Heart left ventricle (tissue), 16 donors: ENCODE data around the gene RALGPS1. TPM values are rescaled to one million over a fixed set of nuclear protein-coding genes. Genes with fewer than 3 reads are reported as not detected.
A peak's percentile ranks its signal among the peaks of the same experiment; 100 is the strongest.

ENCODE experiments used
- ATAC-seq, 4 donors: fragments of 200-7000 bp; cut with Tn5 transposase; one replicate each; pipeline ENCODE4 v1.9.1; 2020 to 2022; ENCODE audit warnings: moderate library complexity in 4 of 4, mild to moderate bottlenecking in 3 of 4, moderate number of reproducible peaks in 1 of 4
- DNase-seq, 5 donors: peaks; one replicate each; pipeline ENCODE4 v3.0.0-alpha.2; 2020
- H3K27ac ChIP-seq, 12 donors: fragments of 200-600 bp; sonication (generic) in 4 of 12; one replicate each; pipeline versions ENCODE4 v1.5.0 to v1.8.0; 2016 to 2022; ENCODE audit warnings: mild to moderate bottlenecking in 2 of 12
- H3K27me3 ChIP-seq, 9 donors: fragments of 200-600 bp; sonication (generic) in 2 of 9; one replicate each; pipeline versions ENCODE4 v1.5.1 to v1.8.0; 2016 to 2022; ENCODE audit warnings: mild to moderate bottlenecking in 3 of 9
- H3K36me3 ChIP-seq, 9 donors: fragments of 200-600 bp; sonication (generic) in 2 of 9; one replicate each; pipeline versions ENCODE4 v1.5.0 to v1.8.0; 2018 to 2022; ENCODE audit warnings: mild to moderate bottlenecking in 2 of 9
- H3K4me1 ChIP-seq, 12 donors: fragments of 200-600 bp; sonication (generic) in 4 of 12; one replicate each; pipeline versions ENCODE4 v1.5.0 to v1.8.0; 2016 to 2022; ENCODE audit warnings: mild to moderate bottlenecking in 3 of 12
- H3K4me3 ChIP-seq, 12 donors: fragments of 200-600 bp; sonication (generic) in 4 of 12; one replicate each; pipeline versions ENCODE4 v1.5.0 to v1.8.0; 2017 to 2022; ENCODE audit warnings: mild to moderate bottlenecking in 9 of 12, moderate library complexity in 4 of 12
- H3K9me3 ChIP-seq, 12 donors: fragments of 200-600 bp; sonication (generic) in 4 of 12; one replicate each; pipeline versions ENCODE4 v1.5.0 to v1.8.0; 2016 to 2022; ENCODE audit warnings: mild to moderate bottlenecking in 1 of 12
- POLR2A ChIP-seq, 2 donors: fragments of 450-650 bp; IDR thresholded peaks; one replicate each; pipeline ENCODE4 v1.6.1; 2017; ENCODE audit warnings: antibody characterized with exemption in 2 of 2, mild to moderate bottlenecking in 2 of 2, moderate library complexity in 2 of 2
- WGBS, 4 donors: extraction: QIAGEN DNeasy Blood & Tissue Kit in 2 of 4; methylation state at CpG; one replicate each; pipeline versions ENCODE4 v1.1.5 to v1.1.7; 2013 to 2018; 5-methylcytosine and 5-hydroxymethylcytosine counted together
- intact Hi-C, 10 donors: fragments of 100-400 bp; cut with DNase I; formaldehyde crosslinking; loops; one replicate each; pipeline versions ENCODE4 v1.11.1 to v1.14.2; 2022
- polyA plus RNA-seq, 2 donors: library from polyadenylated mRNA; stranded (reverse); fragments of 200-250 nt; gene quantifications; one replicate each; pipeline ENCODE4 v1.2.3, GENCODE V29; 2013
- total RNA-seq, 9 donors: library from RNA; depleted of rRNA in 2 of 9; stranded (reverse); fragments of >200 nt in 2 of 9; fragmentation: NEBNext Ultra II Directional in 3 of 9; extraction: Animal tissue kit (Norgen Biotek cat#: 25700) in 3 of 9; gene quantifications; one replicate each; pipeline versions ENCODE4 v1.1.0 to v1.2.4, GENCODE V29; 2016 to 2023
- TF ChIP-seq, protein P1 (sequence below), 12 donors: fragments of 200-600 bp; sonication (generic) in 4 of 12; IDR thresholded peaks; one replicate each; pipeline versions ENCODE4 v1.5.0 to v1.8.0; 2018 to 2022; ENCODE audit warnings: antibody characterized with exemption in 12 of 12, mild to moderate bottlenecking in 5 of 12
- donor health status: ischemic (EF 13 %, LVEDD 7.1; RV severe dilation, severe dysfunction).
- donor health status: healthy with polysubstance abuse.
- donor health status: DM: no; HTN: yes; CAD: no.
- donor health status: DM: no; HTN: no; CAD: no.
- donor health status: ischemic (EF 25% LVEDD 6.9; RV normal size, moderate dysfunction).
- donor health status: ischemic (EF 25% LVEDD 5.7; RV mildly dilated, moderate dysfunction).
- donor health status: healthy.
- donor health status: DM: yes; HTN: yes; CAD: no.
- donor health status: ischemic (EF 35%, LVEDD 5.7; RV mildly dilated, moderate dysfunction).
- donor health status: nonischemic (EF 11% LVEDD 7.7; RV severe dilation, severe dysfunction).
- donor health status: DM: yes; HTN: yes; CAD: no.
- donor health status: PGD.
- donor health status: ischemic (EF 29% LVEDD 5.4; RV normal size, mild dysfunction).
- donor health status: nonischemic (EF 23%, LVEDD 6.1; RV moderate dilation, normal function).

RALGPS1 gene
- total and polyA plus RNA-seq, 11 donors = 8.0 to 21.8 (median 14.4) TPM

DNA sequence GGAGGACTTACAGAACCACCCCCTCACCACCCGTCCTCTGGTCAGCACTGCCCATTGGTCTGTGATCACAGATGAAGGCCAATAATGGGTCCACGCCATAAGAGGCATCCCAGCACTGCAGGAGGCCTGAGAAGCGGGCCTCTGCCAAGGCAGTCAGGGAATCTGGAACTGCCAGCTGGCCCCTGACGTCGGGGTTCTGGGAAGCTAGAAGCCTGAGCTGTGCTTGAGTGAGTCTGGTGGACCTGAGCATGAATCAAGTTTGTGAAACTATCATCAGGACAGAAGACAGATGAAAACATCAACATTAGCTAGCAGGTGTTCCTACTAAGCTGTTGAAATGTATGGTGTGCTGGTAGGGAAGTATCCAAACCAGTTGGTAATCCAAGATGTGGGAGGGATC is 200.0 kb downstream of the RALGPS1 start:
- H3K27ac ChIP-seq = peak overlapping the region in 3 of 12 donors; percentile 0 to 75 (median 23)

DNA sequence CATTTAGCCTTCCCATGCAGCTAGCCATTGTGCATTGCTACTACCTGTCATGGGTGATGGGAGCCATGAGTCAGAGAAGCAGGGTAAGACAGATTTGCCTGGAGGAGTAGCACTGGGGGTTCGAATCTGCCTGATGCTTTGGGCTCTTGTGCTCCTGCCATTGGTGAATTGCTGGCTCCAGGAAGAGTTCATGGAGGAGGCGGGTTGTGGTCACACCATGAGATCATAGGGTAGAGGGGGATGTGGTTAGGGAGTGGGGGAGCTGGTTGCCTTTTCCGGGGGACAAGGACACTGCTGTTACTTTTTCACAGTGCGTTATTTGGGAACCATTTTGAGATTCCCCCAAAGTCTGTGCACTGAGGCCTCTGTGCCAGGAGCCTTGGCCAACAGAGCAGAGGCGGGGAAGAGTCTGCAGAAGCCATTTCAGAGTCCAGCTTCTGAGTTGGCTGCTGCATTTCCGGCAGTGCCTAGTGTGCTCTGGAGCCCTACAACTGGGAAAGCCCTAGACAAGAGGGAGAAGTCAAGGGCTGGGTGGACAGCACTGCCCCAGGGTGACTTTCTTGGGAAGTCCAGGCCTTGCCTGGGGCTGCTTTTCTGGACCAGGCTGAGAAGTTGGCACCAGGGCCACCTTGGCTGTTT is 201.6 kb downstream of the RALGPS1 start:
- ATAC-seq (peak in 1 of 4 donors; percentile 3), DNase-seq (peak in 1 of 5 donors; percentile 38)
- Histone ChIP-seq H3K4me1 (peaks cover 12 to 95% (median 63%) of the 10 kb centered on the region in 12 donors), H3K9me3 (no peaks in the 10 kb centered on the region), H3K27me3 (peaks cover 0 to 4% (median 0%) of the 10 kb centered on the region in 9 donors), H3K4me3 (no peak overlapping the region), H3K36me3 (peaks cover 0 to 14% (median 0%) of the 10 kb centered on the region in 9 donors), H3K27ac (peak overlapping the region in 8 of 12 donors; percentile 11 to 75 (median 32))
- 81 to 96% (median 84%) methylated on average over 6 of the region's 6 CpGs for WGBS, 4 donors
- intact Hi-C loops = no loop called here
- TF ChIP-seq POLR2A (IDR thresholded peaks at IDR 0.05) = no peak

More for the DNA sequence above, 200.0 kb downstream of the RALGPS1 start:
- H3K27me3 ChIP-seq = no peaks in the 10 kb centered on the region
- no peak for TF ChIP-seq POLR2A (IDR thresholded peaks at IDR 0.05)
- TF ChIP-seq, protein P1, sequence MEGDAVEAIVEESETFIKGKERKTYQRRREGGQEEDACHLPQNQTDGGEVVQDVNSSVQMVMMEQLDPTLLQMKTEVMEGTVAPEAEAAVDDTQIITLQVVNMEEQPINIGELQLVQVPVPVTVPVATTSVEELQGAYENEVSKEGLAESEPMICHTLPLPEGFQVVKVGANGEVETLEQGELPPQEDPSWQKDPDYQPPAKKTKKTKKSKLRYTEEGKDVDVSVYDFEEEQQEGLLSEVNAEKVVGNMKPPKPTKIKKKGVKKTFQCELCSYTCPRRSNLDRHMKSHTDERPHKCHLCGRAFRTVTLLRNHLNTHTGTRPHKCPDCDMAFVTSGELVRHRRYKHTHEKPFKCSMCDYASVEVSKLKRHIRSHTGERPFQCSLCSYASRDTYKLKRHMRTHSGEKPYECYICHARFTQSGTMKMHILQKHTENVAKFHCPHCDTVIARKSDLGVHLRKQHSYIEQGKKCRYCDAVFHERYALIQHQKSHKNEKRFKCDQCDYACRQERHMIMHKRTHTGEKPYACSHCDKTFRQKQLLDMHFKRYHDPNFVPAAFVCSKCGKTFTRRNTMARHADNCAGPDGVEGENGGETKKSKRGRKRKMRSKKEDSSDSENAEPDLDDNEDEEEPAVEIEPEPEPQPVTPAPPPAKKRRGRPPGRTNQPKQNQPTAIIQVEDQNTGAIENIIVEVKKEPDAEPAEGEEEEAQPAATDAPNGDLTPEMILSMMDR (IDR thresholded peaks at IDR 0.05) = no peak
- H3K4me1 ChIP-seq = peaks cover 14 to 92% (median 58%) of the 10 kb centered on the region in 12 donors
- H3K4me3 ChIP-seq = no peak overlapping the region
- intact Hi-C loops = no loop called here
- peaks cover 0 to 13% (median 0%) of the 10 kb centered on the region in 9 donors for H3K36me3 ChIP-seq
- no peaks in the 10 kb centered on the region for H3K9me3 ChIP-seq
- peak in 1 of 5 donors; percentile 66 for DNase-seq
- peak in 2 of 4 donors; percentile 54 to 57 for ATAC-seq
- 54 to 79% (median 70%) methylated on average over 3 to 5 of the region's 5 CpGs for WGBS, 4 donors

DNA sequence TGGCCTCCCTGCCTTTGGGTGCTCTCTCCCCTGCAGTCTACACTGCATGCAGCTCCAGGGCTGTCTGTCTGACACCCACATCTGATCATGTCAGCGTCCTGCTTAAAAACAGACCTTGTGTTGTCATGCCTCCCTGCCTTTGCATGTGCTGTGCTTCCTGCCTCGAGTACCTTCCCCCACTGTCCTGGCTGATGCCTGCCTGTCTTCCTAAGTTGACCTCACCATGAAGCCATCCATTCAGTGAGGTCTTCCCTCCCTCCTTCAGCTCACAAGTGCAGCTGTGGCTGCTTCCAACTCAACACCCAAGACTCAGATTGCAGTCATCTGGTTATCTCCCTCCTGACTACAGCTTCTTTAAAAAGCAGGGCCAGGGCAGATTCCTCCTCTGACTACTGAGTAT is 202.4 kb downstream of the RALGPS1 start:
- intact Hi-C loops = no loop called here
- DNase-seq (peak in 1 of 5 donors; percentile 30), ATAC-seq (no peak)
- peaks cover 0 to 14% (median 0%) of the 10 kb centered on the region in 9 donors for H3K36me3 ChIP-seq
- WGBS, 4 donors = 42 to 67% (median 55%) methylated on average over 2 of the region's 2 CpGs
- no peak overlapping the region for H3K4me3 ChIP-seq
- H3K4me1 ChIP-seq = peaks cover 9 to 94% (median 63%) of the 10 kb centered on the region in 12 donors
- H3K27me3 ChIP-seq = peaks cover 0 to 4% (median 0%) of the 10 kb centered on the region in 9 donors
- no peak for TF ChIP-seq POLR2A (IDR thresholded peaks at IDR 0.05)
- TF ChIP-seq, protein P1 (IDR thresholded peaks at IDR 0.05) = no peak
- no peaks in the 10 kb centered on the region for H3K9me3 ChIP-seq
- peak overlapping the region in 6 of 12 donors; percentile 21 to 33 (median 32) for H3K27ac ChIP-seq

DNA sequence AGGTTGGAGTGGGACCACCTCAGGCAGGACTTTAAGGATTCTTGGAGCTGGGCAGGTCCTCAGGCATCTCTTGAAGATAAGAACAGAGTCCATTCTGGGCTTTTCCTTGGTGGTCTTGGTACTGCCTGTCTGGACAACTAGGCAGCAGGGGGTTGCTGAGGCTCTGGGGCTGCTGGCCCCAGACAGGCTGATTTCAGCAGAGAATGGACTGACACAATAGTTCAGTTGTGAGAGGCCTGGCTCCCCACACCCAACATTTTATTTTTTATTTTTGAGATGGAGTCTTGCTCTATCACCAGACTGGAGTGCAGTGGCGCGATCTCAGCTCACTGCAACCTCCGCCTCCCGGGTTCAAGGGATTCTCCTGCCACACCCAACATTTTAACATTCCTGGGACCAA is 203.2 kb downstream of the RALGPS1 start:
- ATAC-seq = no peak
- Histone ChIP-seq H3K36me3 (peaks cover 0 to 14% (median 0%) of the 10 kb centered on the region in 9 donors), H3K9me3 (no peaks in the 10 kb centered on the region), H3K4me1 (peaks cover 6 to 92% (median 59%) of the 10 kb centered on the region in 12 donors), H3K4me3 (no peak overlapping the region), H3K27me3 (peaks cover 0 to 4% (median 0%) of the 10 kb centered on the region in 9 donors), H3K27ac (peak overlapping the region in 3 of 12 donors; percentile 5 to 31 (median 22))
- DNase-seq = peak in 1 of 5 donors; percentile 7
- intact Hi-C loops = no loop called here
- WGBS, 4 donors = 88 to 95% (median 93%) methylated on average over 4 of the region's 4 CpGs
- TF ChIP-seq, protein P1 (IDR thresholded peaks at IDR 0.05) = no peak
- TF ChIP-seq POLR2A (IDR thresholded peaks at IDR 0.05) = no peak
